HEK293 (cell line): Measurements from ENCODE around the gene ANTXRL.

Source experiments
- CTCF ChIA-PET: fragments of 350-600 bp; formaldehyde crosslinking; extraction: SDS; loops from one replicate; lab custom pipeline; 2021; ENCODE audit warnings: antibody characterized with exemption; lab: Yijun Ruan, JAX
- POLR2A ChIA-PET: fragments of 300-600 bp; formaldehyde crosslinking; extraction: SDS; loops from one replicate; lab custom pipeline; 2020; ENCODE audit warnings: antibody characterized with exemption, inconsistent platforms; lab: Yijun Ruan, JAX
- H3K27ac ChIP-seq: fragments of 200-500 bp; sonication (Bioruptor generic); 2 replicates; pipeline ENCODE4 v1.5.1; 2014; ENCODE audit warnings: low read depth, low read length, control low read depth, inconsistent platforms; ENCODE audit errors: extremely low read depth
- H3K36me3 ChIP-seq, 2 experiments: fragments of 200-500 bp in 1 of 2; sonication (Bioruptor generic) in 1 of 2; 1 replicate in 1 of 2; 2 replicates in 1 of 2; pipeline ENCODE4 v1.5.1; 2014 to 2017; ENCODE audit warnings: inconsistent platforms in 2 of 2, low read length in 2 of 2; ENCODE audit not compliant: control insufficient read depth in 2 of 2, insufficient read depth in 1 of 2
- H3K4me1 ChIP-seq: fragments of 200-500 bp; sonication (Bioruptor generic); 2 replicates; pipeline ENCODE4 v1.5.1; 2014; ENCODE audit warnings: mild to moderate bottlenecking, low read length, inconsistent platforms; ENCODE audit not compliant: control insufficient read depth, insufficient read depth
- H3K4me3 ChIP-seq: 2 replicates; pipeline ENCODE4 v1.5.1; 2011; ENCODE audit warnings: low read depth, mild to moderate bottlenecking, control low read depth, low read length, moderate library complexity
- H3K9me3 ChIP-seq: fragments of 200-500 bp; sonication (Bioruptor generic); 2 replicates; pipeline ENCODE4 v1.5.1; 2014; ENCODE audit warnings: low read depth, low read length, inconsistent platforms; ENCODE audit not compliant: control insufficient read depth, insufficient read depth
- GFI1B ChIP-seq: fragments of 450-650 bp; formaldehyde crosslinking; IDR thresholded peaks from 2 replicates; pipeline ENCODE4 v1.5.1; 2016; ENCODE audit warnings: missing biosample characterization, missing genetic modification characterization
- GLIS2 ChIP-seq: fragments of 450-650 bp; formaldehyde crosslinking; IDR thresholded peaks from 2 replicates; pipeline ENCODE4 v1.5.1; 2016; ENCODE audit warnings: missing biosample characterization, missing genetic modification characterization
- HOXC10 ChIP-seq: sonication (generic); formaldehyde crosslinking; IDR thresholded peaks from 2 replicates; pipeline ENCODE4 v1.8.1; 2023; ENCODE audit warnings: mild to moderate bottlenecking, missing genetic modification reagents
- SETDB1 ChIP-seq: IDR thresholded peaks from one replicate; pipeline ENCODE4 v1.6.1; 2017; ENCODE audit warnings: mild to moderate bottlenecking, low read length, moderate library complexity, mixed read lengths; ENCODE audit not compliant: insufficient read length
- ZBTB48 ChIP-seq: fragments of 450-650 bp; formaldehyde crosslinking; IDR thresholded peaks from 2 replicates; pipeline ENCODE4 v1.5.1; 2016; ENCODE audit warnings: missing biosample characterization, missing genetic modification characterization
- ZFP41 ChIP-seq: fragments of 450-650 bp; formaldehyde crosslinking; IDR thresholded peaks from 2 replicates; pipeline ENCODE4 v1.5.1; 2016; ENCODE audit warnings: missing biosample characterization, missing genetic modification characterization, borderline replicate concordance
- ZNF114 ChIP-seq: fragments of 450-650 bp; formaldehyde crosslinking; IDR thresholded peaks from 2 replicates; pipeline ENCODE4 v1.5.0; 2017; ENCODE audit warnings: missing biosample characterization, missing genetic modification characterization
- ZNF16 ChIP-seq: fragments of 450-650 bp; formaldehyde crosslinking; IDR thresholded peaks from 2 replicates; pipeline ENCODE4 v1.5.1; 2016; ENCODE audit warnings: low read depth, missing biosample characterization, missing genetic modification characterization
- ZNF202 ChIP-seq: fragments of 450-650 bp; formaldehyde crosslinking; IDR thresholded peaks from 2 replicates; pipeline ENCODE4 v1.5.1; 2016; ENCODE audit warnings: missing biosample characterization, missing genetic modification characterization, borderline replicate concordance
- ZNF248 ChIP-seq: fragments of 450-650 bp; formaldehyde crosslinking; IDR thresholded peaks from 2 replicates; pipeline ENCODE4 v1.5.1; 2017; ENCODE audit warnings: missing biosample characterization, missing genetic modification characterization
- ZNF26 ChIP-seq: fragments of 450-650 bp; formaldehyde crosslinking; IDR thresholded peaks from 2 replicates; pipeline ENCODE4 v1.5.1; 2016; ENCODE audit warnings: missing biosample characterization, missing genetic modification characterization
- ZNF311 ChIP-seq: fragments of 450-650 bp; formaldehyde crosslinking; IDR thresholded peaks from 2 replicates; pipeline ENCODE4 v1.5.1; 2017; ENCODE audit warnings: missing biosample characterization, missing genetic modification characterization, borderline replicate concordance
- ZNF362 ChIP-seq: fragments of 450-650 bp; formaldehyde crosslinking; IDR thresholded peaks from 2 replicates; pipeline ENCODE4 v1.5.1; 2016; ENCODE audit warnings: missing biosample characterization, missing genetic modification characterization
- ZNF501 ChIP-seq: fragments of 450-650 bp; formaldehyde crosslinking; IDR thresholded peaks from 2 replicates; pipeline ENCODE4 v1.5.1; 2016; ENCODE audit warnings: missing biosample characterization, missing genetic modification characterization
- ZNF555 ChIP-seq: fragments of 450-650 bp; formaldehyde crosslinking; conservative IDR thresholded peaks from 2 replicates; pipeline ENCODE4 v1.5.1; 2017; ENCODE audit warnings: missing biosample characterization, mild to moderate bottlenecking, missing genetic modification characterization, inconsistent platforms
- ZNF610 ChIP-seq: fragments of 450-650 bp; formaldehyde crosslinking; IDR thresholded peaks from 2 replicates; pipeline ENCODE4 v1.5.1; 2016; ENCODE audit warnings: missing biosample characterization, missing genetic modification characterization, borderline replicate concordance
- ZNF629 ChIP-seq: fragments of 450-650 bp; formaldehyde crosslinking; IDR thresholded peaks from 2 replicates; pipeline ENCODE4 v1.5.1; 2017; ENCODE audit warnings: missing biosample characterization, missing genetic modification characterization
- ZNF670 ChIP-seq: fragments of 450-650 bp; formaldehyde crosslinking; IDR thresholded peaks from 2 replicates; pipeline ENCODE4 v1.5.1; 2016; ENCODE audit warnings: missing biosample characterization, missing genetic modification characterization, low read depth
- ZNF76 ChIP-seq: fragments of 450-650 bp; formaldehyde crosslinking; IDR thresholded peaks from 2 replicates; pipeline ENCODE4; 2016; ENCODE audit warnings: low read depth, missing biosample characterization, missing genetic modification characterization, borderline replicate concordance
- ZSCAN23 ChIP-seq: fragments of 450-650 bp; formaldehyde crosslinking; IDR thresholded peaks from 2 replicates; pipeline ENCODE4 v1.5.1; 2016; ENCODE audit warnings: missing biosample characterization, missing genetic modification characterization
- ZSCAN30 ChIP-seq: fragments of 450-650 bp; IDR thresholded peaks from 2 replicates; pipeline ENCODE4 v1.5.1; 2018; ENCODE audit warnings: missing biosample characterization, mild to moderate bottlenecking, missing genetic modification characterization, moderate library complexity
- TF ChIP-seq, protein P1 (sequence below): fragments of 450-650 bp; formaldehyde crosslinking; IDR thresholded peaks from 2 replicates; pipeline ENCODE4 v1.5.0; 2017; ENCODE audit warnings: missing biosample characterization, missing genetic modification characterization, borderline replicate concordance
- TF ChIP-seq, protein P2 (sequence below): fragments of 450-650 bp; formaldehyde crosslinking; IDR thresholded peaks from 2 replicates; pipeline ENCODE4 v1.5.1; 2017; ENCODE audit warnings: missing biosample characterization, missing genetic modification characterization

The ANTXRL gene

DNA sequence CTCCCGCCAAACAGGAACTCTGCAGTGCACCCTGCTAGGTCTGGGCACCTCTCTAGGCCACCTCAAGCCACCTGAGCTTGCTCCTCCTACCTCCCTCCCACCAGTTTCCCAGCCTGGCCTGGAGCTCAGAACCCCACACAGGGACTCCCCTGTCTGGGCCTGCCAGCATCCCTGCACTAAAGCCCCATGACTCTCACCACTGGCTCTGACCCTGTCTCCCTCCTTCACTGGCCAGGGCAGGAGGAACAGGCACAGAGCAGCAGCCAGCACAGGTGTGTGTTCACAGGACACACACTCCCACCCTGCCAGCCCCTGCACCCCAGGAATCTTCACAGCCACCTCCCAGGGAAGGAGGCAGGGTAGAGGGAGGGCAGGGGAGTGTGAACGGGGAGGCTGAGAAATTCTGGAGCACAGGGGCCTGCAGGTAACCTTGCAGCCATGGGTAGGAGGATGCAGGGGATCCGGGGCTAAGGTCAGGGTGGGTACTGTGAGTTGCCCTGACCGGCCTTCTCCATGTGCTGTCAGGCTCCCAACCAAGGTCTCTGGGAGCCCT, 13.9 kb upstream of the ANTXRL start:
- Histone ChIP-seq H3K4me1 (no peaks in the 10 kb centered on the region), H3K4me3 (no peak overlapping the region), H3K36me3 (no peaks in the 10 kb centered on the region), H3K27ac (no peak overlapping the region), H3K9me3 (no peaks in the 10 kb centered on the region)
- ChIA-PET POLR2A (no interaction called here), CTCF (no interaction called here)
- TF ChIP-seq ZNF610 (tag by site-specific recombination) (no peak), ZNF248 (no peak), ZNF362 (no peak), ZSCAN30 (tag by site-specific recombination) (no peak), HOXC10 (CRISPR knock-in tag) (no peak)
- TF ChIP-seq, all 188 proteins: peak for 0

DNA sequence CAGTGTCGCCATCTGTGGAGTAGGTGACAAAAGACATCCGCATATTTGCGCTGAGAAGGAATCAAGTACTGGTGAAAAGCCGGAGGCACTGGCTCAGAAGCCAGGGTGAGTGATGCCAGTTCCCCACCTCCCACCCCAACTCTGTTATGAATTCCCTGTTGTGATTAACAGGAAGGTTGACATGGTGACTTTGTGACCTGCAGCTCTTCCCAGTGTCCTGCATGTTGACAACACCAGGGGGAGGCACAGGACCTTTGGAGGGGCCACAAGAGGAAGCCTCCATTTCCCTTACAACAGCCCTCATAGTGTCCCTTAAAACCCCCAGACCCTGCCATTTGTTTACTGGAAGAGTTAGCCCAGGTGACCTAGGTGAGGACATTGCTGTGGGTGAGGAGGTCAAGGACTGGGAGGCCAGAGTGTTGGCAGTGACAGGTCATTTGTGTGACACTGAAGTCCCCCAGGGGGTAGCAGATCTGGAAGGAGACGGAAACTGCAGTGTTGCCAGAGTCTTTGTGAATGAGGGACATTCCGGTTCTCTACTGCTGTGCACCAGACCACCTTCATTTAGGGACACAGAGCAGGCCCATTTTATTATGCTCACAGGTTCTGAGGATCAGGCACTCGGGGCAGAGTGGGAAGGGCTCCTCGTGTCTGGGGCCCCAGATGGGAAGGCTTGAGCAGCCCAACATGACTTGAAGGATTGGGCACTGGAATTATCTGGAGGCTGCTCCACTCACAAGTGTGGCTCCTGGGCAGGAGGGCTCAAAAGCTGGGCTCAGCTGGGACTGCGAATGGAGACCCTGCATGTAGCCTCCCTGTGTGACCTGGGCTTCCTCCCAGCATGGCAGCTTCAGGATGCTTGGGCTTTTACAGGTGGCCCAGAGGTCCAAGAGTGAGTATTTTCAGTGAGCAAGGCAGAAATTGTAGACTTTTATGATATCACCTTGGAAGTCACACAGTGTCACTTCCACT, 13.0 kb upstream of the ANTXRL start:
- no peaks in the 10 kb centered on the region for H3K9me3 ChIP-seq
- H3K4me3 ChIP-seq, result no peak overlapping the region
- no peak overlapping the region for H3K27ac ChIP-seq
- no peak for TF ChIP-seq ZNF629 (tag by site-specific recombination)
- TF ChIP-seq, protein P1, sequence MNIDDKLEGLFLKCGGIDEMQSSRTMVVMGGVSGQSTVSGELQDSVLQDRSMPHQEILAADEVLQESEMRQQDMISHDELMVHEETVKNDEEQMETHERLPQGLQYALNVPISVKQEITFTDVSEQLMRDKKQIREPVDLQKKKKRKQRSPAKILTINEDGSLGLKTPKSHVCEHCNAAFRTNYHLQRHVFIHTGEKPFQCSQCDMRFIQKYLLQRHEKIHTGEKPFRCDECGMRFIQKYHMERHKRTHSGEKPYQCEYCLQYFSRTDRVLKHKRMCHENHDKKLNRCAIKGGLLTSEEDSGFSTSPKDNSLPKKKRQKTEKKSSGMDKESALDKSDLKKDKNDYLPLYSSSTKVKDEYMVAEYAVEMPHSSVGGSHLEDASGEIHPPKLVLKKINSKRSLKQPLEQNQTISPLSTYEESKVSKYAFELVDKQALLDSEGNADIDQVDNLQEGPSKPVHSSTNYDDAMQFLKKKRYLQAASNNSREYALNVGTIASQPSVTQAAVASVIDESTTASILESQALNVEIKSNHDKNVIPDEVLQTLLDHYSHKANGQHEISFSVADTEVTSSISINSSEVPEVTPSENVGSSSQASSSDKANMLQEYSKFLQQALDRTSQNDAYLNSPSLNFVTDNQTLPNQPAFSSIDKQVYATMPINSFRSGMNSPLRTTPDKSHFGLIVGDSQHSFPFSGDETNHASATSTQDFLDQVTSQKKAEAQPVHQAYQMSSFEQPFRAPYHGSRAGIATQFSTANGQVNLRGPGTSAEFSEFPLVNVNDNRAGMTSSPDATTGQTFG (tag by site-specific recombination), result no peak
- TF ChIP-seq ZNF26 (tag by site-specific recombination), result no peak
- no peak for TF ChIP-seq ZBTB48 (tag by site-specific recombination)
- no peak for TF ChIP-seq ZNF311 (tag by site-specific recombination)
- no peak for TF ChIP-seq ZNF202 (tag by site-specific recombination)
- no peak for TF ChIP-seq ZSCAN23
- no peak for TF ChIP-seq ZFP41 (tag by site-specific recombination)
- no peak for TF ChIP-seq GLIS2 (tag by site-specific recombination)
- no peak for TF ChIP-seq ZNF16 (tag by site-specific recombination)
- TF ChIP-seq, all 188 proteins: peak for 0
- H3K36me3 ChIP-seq, result no peaks in the 10 kb centered on the region
- ChIA-PET CTCF (no interaction called here), POLR2A (no interaction called here)
- no peaks in the 10 kb centered on the region for H3K4me1 ChIP-seq

GRCh38 chr10:46277840-46278239, 9.0 kb upstream of the ANTXRL start:
- Histone ChIP-seq H3K36me3 (no peaks in the 10 kb centered on the region), H3K4me1 (no peaks in the 10 kb centered on the region), H3K9me3 (no peaks in the 10 kb centered on the region), H3K4me3 (no peak overlapping the region), H3K27ac (no peak overlapping the region)
- POLR2A ChIA-PET, result no interaction called here
- CTCF ChIA-PET, result no interaction called here
- TF ChIP-seq SETDB1 (no peak), GFI1B (tag by site-specific recombination) (no peak), ZNF555 (tag by site-specific recombination) (no peak), ZNF501 (tag by site-specific recombination) (no peak), ZNF114 (no peak), ZNF76 (tag by site-specific recombination) (no peak), ZNF670 (tag by site-specific recombination) (no peak)
- TF ChIP-seq, protein P2, sequence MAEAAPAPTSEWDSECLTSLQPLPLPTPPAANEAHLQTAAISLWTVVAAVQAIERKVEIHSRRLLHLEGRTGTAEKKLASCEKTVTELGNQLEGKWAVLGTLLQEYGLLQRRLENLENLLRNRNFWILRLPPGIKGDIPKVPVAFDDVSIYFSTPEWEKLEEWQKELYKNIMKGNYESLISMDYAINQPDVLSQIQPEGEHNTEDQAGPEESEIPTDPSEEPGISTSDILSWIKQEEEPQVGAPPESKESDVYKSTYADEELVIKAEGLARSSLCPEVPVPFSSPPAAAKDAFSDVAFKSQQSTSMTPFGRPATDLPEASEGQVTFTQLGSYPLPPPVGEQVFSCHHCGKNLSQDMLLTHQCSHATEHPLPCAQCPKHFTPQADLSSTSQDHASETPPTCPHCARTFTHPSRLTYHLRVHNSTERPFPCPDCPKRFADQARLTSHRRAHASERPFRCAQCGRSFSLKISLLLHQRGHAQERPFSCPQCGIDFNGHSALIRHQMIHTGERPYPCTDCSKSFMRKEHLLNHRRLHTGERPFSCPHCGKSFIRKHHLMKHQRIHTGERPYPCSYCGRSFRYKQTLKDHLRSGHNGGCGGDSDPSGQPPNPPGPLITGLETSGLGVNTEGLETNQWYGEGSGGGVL (tag by site-specific recombination), result no peak
